T1000 (cell line): ENCODE measurements around the gene GSTM2.
A peak's percentile ranks its signal among the peaks of the same experiment; 100 is the strongest.

Source experiments
- DNase-seq: peaks from one replicate; lab custom pipeline; 2025; ENCODE audit warnings: mixed read lengths; lab: John Stamatoyannopoulos, UW

GSTM2 gene

GRCh38 chr1:109629372-109630030 lies 38.4 kb upstream of the GSTM2 start:
- DNase-seq: no peak

DNA sequence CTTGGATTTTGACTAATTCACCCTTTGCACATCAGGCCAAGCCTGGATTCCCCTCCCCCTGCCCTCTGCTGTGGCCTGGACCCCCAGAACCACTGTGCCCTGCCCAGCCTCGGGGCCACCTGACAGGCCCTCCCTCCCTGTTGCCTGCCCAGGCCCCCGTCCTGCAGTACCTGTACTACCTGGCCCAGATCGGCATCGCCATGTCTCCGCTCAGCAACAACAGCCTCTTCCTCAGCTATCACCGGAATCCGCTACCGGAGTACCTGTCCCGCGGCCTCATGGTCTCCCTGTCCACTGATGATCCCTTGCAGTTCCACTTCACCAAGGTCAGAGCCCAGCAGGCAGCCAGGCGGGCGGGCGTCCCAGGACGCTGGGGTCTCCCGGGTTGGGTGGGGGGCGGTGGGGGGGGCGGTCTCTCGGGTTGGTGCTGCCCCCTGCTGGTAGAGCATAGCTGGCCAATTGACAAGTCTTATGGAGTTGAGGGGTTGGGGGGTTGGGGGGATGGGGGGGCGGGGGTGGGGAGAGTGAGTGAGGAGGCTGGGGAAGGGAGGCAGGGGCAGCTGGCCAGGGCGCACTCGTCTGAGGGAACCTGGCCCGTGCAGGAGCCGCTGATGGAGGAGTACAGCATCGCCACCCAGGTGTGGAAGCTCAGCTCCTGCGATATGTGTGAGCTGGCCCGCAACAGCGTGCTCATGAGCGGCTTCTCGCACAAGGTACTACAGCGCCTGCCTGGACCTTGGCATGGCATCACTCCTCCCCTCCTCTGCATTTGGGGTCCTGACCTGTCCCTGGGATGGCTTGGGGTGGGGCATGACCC lies 37.6 kb upstream of the GSTM2 start:
- DNase-seq: no peak

- no peak for DNase-seq
Measured at GRCh38 chr1:109630898-109631512, 36.9 kb upstream of the GSTM2 start.

GRCh38 chr1:109631513-109632505 lies 36.0 kb upstream of the GSTM2 start:
- DNase-seq: no peak

- no peak for DNase-seq
Measured at GRCh38 chr1:109632671-109633346, 35.0 kb upstream of the GSTM2 start.

GRCh38 chr1:109634292-109634691 lies 33.6 kb upstream of the GSTM2 start:
- DNase-seq: no peak

DNA sequence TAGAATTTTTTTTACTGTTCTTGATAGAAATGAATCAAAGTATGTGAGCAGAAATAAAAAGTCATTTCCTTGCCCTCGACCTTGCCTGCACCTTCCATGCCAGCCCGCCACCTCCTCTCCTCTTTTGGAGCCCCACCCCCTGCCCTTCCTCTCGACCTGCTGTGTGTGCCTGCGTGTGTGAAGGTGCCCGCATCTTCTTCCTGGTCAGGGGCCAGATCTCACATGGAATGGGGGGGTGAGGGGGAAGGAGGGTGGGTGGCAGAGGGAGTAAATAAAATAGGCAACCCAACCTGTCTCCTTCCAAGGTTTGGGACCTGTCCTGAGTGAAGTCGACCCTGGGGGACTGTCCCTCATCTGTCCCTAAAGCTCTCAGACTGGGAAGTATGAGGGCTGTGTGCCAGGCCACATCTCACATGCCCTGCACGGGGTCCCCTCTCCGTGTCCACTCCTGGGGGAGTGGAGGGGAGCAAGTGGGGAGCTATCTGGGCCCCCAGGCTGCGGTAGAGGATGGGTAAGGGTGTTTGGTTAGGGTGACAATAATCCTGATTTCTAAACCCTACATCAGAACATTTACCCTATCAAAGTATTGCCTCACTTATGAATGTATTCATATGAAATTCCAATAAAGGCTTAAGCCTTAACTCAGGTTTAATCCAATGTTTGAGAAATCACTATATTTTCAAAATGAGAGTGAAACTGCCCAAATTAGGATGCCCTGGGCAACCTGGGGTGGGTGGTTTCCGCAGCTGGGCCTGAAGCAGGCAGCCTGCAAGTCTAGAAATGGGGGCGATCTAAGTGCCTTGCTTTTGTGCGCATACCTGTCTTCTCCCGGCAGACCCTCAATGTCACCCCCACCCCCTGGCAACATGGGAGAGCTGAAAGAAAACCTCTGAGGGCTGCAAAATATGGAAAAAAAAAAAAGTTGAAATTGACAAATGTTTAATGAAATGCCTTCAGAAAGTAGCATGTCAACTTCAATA lies 32.8 kb upstream of the GSTM2 start:
- no peak for DNase-seq

GRCh38 chr1:109635862-109636200 lies 32.0 kb upstream of the GSTM2 start:
- no peak for DNase-seq

GRCh38 chr1:109636201-109636952 lies 31.5 kb upstream of the GSTM2 start:
- no peak for DNase-seq

DNA sequence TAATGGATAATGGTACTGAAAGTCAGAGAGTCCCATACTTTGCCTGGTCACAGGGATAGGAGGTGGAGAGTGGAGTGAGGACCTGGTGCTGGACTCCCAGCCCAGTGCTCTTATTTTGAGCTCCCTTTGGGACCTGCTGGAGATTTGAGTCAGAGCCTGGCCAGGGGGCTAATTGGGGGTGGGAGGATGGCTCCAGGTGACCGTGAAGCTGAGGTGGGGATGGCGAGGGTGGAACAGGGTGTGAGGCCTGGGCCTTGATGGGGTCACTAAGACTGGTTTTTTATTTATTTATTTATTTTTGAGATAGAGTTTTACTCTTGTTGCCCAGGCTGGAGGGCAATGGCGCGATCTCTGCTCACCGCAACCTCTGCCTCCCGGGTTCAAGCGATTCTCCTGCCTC lies 30.4 kb upstream of the GSTM2 start:
- DNase-seq: no peak

DNA sequence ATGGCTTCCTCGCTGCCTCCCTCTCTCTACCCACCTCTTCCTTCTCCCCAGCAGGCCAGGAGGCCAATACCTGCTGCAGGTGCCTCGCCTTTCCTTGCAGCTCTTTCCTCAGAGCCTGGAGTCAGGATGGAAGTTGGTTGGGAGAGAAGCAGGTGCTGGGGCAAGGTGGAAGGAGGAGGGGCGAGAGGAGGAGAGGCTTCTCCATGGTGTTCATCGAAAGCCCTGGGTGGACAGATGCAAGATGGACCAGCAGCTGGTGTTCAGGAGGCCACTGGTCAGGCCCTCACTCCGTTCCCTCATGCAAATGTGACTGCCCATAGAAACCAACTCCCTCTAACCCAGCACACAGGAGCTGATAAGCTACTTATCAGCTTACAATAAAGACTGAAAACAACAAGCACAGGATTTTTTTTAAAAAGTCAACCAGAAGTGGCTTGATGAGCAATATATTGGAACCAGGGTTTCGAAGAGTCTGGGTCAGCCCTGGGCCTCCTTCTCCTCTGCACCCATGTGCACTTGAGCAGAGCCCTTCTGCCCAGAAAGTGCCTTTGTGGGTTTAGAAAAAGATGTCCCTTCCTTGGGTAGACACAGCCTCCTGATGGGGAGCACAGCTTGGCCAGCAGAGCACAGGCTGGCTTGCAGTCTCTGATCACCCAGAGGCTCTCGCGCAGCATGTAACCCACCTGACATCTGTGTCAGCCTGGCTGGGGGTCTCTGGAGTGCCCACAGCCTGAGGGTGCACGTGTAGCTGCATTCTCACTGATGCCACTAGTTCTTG lies 28.6 kb upstream of the GSTM2 start:
- no peak for DNase-seq

GRCh38 chr1:109639841-109640184 lies 28.0 kb upstream of the GSTM2 start:
- no peak for DNase-seq

GRCh38 chr1:109640285-109640865 lies 27.5 kb upstream of the GSTM2 start:
- peak; percentile 64 for DNase-seq

GRCh38 chr1:109641078-109641740 lies 26.6 kb upstream of the GSTM2 start:
- no peak for DNase-seq

GRCh38 chr1:109641861-109642260 lies 26.0 kb upstream of the GSTM2 start:
- DNase-seq: no peak

GRCh38 chr1:109642626-109643025 lies 25.2 kb upstream of the GSTM2 start:
- no peak for DNase-seq

GRCh38 chr1:109643385-109644230 lies 24.2 kb upstream of the GSTM2 start:
- peak; percentile 40 for DNase-seq
